ENCODE results near the gene PLPP7. TPM values are rescaled to one million over a fixed set of nuclear protein-coding genes. Genes with fewer than 3 reads are reported as not detected.
A peak's percentile ranks its signal among the peaks of the same experiment; 100 is the strongest.

Gene PLPP7
- total RNA-seq, 1 donor from 2014 or later, result 2.0 TPM

DNA sequence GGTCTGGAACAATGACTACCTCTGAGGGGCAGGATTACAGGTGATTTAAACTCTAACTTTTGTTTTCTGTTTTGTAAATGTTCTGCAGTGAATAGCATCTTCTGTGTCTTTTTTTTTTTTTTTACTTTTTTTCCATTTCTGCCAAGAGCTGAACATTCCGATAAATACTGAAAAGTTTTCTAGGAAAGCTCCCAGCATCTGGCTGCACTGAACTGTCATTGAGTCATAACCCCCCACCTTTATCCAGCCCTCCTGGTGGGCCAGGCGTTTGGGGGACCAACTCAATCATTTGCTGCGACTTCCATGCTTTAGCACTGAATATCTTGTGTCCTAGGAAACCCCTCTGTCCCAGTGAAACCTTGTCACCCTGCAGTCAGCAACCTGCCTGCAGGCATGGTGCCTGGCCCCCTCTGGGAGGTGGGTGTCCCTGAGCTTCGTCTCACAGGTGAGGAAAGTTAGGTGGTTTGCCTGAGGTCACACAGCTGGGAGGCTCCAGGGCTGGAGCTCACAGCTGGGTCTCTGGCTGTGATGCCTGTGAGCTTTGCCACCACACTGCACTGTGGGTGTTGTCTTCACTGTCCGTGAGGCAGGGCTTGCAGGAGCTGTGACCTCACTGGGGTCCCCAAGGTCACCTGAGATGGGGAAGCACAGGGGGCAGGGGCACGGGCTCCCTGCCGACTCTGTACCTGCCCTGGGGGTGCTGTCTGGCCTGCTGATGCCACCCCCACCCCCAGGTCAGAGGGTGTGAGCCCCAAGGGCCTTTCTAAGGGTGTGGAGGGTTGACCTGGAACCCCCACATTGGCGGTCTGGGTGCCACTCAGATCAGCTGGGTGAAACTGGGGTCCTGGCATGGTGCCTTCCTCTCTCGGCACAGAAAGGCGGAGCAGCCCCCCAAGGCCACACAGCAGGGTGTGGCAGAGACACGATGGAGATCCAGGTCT, 14.1 kb downstream of the PLPP7 start:
- no peak for DNase-seq (ENCODE audit: low read depth in 2 of 2)

DNA sequence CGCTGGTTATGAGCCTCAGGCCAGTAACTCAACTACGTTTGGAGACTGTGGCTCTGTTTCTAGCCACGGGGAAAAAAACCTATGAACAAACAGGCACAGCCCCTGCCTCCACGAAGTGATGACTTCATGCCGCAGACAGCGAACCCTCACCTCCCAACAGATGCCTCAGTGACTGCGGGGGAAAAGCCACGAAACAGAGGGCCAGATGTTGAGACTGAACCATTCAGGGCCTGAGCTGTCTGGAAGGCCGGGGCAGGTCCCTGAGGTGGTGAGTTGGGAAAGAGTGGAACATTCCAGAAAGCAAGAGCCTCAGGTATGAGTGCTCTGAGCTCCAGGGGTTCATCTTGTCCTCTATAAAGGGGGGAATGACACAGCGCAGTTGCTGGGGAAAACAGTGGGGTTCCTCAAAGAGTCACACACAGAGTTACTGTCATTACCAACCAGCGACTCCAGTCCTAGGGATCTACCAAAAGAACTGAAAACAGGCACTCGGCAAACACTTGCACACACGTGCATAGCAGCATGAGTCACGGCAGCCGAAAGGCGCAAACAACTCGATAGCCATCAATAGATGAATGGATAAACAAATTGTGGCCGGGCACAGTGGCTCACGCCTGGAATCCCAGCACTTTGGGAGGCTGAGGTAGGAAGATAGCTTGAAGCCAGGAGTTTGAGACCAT, 15.3 kb downstream of the PLPP7 start:
- DNase-seq (ENCODE audit: low read depth in 2 of 2), result no peak

DNA sequence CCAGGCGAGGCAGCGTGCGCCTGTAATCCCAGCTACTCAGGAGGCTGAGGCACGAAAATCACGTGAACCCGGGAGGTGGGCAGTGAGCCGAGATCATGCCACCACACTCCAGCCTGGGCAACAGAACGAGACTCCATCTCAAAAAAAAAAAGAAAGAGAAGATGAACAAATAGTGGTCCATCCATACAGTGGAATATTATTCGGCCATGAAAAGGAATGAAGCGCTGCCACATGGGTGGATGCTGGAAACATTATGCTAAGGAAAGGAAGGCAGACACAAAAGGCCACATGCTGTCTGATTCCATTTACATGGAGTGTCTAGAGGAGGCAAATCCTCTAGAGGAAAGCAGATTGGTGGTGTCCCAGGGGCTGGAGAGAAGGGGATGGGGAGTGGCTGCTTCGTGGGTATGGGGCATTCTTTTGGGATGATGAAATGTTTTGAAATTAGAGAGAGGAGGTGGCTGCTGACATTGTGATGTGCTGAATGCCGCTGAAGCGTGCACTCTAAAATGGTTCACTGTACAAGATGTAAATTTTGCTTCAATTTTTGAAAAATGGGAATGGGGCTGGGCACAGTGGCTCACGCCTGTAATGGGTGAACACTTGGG, 17.0 kb downstream of the PLPP7 start:
- DNase-seq (ENCODE audit: low read depth in 2 of 2), result no peak

DNA sequence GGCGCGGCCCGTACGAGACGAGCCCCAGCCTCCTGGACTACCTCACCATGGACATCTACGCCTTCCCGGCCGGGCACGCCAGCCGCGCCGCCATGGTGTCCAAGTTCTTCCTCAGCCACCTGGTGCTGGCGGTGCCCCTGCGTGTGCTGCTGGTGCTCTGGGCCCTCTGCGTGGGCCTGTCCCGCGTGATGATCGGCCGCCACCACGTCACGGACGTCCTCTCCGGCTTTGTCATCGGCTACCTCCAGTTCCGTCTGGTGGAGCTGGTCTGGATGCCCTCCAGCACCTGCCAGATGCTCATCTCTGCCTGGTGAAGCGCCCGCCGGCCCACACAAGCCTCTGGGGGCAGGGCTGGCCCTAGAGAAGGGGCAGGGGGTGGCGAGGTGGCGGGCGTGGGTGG, 18.5 kb downstream of the PLPP7 start:
- DNase-seq (ENCODE audit: low read depth in 2 of 2), result no peak

DNA sequence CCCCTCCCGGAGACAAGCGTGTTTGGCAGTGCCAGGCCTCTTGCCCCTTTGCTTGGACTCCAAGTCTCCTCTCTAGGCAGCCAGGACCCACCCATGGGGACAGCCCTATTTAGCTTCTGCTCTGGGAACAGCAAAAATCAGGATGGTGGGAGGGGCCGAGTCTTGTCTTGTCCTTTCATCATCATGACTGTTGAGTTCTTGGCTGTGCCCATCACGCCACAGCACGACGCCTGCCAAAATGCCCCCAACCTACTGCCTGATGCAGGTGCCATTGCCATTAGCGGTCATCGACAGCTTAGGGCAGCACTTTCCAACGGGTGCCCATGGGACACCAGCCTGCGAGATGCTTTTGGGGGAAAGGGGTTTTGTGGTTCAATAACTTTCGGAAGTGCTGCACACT, 18.9 kb downstream of the PLPP7 start:
- DNase-seq (ENCODE audit: low read depth in 2 of 2), result no peak

DNA sequence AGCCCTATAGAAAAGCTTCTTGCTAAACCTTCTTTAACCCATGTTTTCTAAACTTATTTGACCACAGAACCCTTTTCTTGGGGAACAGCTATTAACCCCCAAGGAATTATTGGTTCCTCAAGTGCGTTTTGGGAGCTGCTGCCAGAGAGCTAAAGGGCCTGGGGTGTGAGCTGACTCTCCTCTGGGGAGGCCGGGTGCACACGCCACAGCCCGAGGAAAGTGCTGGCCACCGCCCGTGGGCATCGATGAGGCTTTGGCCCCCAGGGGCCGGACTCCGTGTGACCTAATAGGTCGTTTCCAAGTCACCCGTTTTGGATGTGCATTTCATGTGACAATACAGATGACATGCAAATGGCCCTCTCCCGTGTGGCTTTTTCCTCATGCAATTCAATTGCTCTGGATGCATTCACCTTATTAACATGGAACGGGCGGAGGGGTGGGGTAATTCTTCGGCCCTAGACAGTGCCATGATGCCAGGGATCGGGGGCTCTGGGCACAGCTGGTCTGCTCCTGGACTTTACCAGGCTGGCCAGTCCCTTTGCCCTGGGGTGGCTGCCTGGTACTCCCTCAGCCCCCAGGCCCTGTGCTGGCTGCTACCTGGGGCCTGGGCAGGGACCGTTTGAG, 19.5 kb downstream of the PLPP7 start:
- no peak for DNase-seq (ENCODE audit: low read depth in 2 of 2)

DNA sequence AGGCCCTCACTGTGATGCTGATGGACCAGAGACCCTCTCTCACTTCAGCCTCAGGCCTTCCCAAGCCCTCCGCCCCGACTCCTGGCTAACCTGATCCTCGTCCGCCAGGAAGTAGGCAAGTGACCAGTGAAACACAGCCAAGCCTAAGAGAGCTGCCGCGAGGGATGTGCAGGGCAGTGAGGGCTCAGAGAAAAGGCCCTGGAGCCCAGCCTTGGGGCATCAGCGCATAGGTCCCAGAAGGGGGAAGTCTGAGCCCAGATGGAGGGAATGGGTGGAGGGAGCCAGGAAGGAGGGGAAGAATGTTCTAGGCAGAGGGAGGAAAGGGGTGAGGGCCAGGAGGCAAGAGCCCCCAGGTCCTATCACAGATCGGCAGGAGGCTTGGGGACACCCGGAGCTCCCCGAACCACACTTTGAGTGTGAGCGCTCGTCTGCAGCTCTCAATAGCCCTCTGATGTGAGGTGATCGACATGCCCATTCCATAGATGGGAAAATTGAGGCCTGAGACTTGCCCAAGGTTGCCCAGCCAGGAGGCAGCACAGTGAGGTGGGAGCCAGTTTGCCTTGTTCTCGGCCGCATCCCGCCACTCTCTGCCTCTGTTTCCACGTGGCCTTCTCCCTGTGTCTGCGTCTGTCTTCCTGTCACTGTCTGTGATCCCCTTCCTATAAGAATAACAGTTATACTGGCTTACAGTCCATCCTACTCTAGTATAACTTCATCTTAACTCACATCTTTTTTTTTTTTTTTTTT, 20.2 kb downstream of the PLPP7 start:
- no peak for DNase-seq (ENCODE audit: low read depth in 2 of 2)

DNA sequence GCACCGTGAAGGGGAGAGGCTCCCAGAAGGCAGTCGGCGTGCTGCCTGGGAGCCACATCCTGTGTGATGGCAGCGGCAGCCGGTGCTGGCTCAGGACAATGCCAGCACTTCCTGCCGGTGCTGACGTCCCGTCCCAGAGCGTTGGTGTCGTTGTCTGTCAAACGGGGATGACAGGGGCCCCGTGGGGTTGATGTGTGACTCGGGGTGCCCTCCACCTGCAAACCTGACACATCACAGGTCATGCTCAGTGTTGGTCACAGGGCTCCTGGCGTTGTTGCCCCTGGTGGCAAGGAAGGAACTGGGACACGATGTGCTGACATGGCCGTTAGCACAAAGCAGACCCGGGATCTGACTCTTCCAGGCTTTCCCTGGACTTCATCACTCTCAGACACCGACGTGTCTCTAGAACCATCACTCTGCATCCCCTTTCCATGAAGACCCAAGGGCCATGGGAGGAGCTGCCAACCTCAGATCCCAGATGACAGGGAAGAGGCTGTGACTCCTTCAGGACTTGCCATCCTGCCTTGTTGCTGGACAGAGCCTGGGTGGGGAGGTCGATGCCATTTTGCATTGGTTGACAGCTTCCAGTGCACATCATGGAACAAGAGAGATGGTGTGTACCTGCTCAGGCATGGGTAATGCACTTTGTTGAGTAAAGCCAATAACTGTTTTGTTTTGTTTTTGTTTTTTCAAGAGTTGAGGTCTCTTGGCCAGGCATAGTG, 21.5 kb downstream of the PLPP7 start:
- DNase-seq (ENCODE audit: low read depth in 2 of 2), result peak in 1 of 2 donors; percentile 20

DNA sequence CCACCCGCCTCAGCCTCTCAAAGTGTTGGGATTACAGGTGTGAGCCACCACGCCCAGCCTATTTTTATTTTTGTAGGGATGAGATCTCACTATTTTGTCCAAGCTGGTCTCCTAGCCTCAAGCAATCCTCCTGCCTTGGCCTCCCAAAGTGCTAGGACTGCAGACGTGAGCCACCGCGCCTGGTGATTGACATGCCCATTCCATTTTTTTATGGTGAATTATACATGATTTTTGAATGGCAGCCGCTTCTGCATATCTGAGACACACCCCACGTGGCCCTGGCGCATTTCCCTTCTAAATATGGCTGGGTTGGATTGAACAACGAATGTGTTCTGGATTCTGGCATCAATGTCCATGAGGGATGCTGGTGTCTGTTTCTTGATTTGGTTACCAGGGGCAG, 22.7 kb downstream of the PLPP7 start:
- no peak for DNase-seq (ENCODE audit: low read depth in 2 of 2)

DNA sequence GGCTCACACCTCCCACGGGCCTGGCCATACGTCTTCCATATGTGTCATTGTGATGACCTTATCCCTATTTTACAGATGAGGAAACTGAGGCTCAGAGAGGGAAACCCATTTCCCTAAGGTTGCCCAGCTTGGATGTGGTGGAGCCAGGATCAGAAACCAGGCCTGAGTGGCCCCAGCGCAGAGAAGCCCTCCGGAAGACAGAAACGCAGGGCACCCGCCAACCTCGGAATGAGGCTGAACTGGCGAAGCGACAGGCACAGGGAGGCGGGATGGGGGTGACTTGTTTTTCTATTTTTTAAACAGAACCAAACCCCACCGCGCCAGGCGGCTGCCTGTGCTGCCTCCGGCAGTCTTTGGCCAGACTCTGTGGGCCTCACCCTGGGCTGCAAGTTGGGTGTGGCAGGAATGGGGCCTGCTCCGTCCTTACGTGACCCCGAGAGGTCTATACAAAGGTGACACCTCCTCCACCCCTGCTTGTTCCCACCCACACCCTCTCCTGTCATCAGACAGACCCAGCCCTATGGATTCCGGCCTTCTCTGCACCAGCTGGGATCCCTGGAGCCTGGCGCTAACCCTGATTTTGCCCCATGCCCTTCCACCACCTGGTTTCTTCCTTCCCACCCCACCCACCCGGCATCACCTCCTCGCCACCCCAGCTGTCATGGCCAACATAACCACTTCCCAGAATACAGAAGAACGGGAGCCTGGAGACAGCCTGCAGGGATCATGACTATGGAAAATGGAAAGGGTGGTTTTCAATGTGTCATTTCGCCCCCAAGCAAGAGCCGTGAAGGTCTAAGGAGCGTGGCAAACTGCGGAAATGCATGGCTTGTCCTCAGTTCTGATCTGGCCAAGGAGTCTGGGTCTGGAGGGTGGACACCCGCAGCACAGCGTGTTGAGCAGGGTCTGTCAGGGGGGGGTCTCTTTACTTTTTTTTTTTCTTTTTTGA, 23.6 kb downstream of the PLPP7 start:
- DNase-seq (ENCODE audit: low read depth in 2 of 2), result no peak

DNA sequence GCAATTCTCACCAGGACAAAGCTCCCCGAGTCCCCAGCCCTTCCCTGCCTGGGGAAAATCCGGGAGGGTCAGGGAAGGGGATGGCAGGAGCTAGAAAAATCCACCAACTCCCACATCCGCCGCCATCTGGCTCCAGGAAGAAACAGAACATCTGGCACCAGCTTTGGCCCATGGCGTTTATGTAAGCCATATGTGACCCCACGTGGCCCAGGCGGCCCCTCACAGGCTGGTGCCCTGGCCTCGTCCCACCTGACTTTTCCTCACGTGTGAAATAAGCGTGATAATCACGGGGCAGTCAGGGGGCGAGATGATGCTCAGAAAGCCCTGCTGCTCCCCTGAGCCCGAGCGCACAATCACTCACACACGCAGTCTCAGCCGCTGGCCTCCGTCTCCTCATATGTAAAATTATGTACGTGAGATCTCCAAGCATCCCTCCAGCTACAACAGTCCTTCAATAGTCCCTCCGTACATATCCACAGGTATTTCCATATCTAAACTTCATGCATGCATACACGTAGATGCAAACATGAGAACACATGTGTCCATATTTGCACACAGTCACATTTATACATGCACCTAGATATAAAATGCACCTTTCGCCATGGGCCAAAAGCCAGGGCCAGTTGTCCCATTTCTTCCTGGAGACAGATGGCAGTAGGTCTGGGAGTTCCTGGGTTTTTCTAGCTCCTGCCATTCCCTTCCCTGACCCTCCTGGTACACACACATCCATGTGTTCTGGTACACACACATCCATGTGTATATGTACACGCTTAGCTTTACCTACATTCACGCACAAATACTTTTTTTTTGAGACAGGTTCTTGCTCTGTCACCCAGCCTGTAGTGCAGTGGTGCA, 28.9 kb downstream of the PLPP7 start:
- no peak for DNase-seq (ENCODE audit: low read depth in 2 of 2)

DNA sequence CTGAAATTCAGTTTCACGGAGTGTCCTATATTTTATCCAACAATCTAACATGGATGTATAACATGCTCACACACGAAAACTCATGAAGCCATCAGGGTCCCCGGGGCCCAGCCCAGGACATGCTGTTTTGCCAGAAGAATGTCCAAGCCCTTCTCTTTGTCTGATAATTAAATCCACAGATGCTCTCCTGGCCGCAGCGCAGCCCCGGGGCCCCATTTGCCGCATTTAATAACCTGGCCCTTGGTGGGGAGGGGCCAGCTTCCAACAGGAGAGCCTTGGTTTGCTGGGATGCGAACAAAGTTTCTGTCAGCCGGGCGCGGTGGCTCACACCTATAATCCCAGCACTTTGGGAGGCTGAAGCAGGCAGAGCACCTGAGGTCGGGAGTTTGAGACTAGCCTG, 30.0 kb downstream of the PLPP7 start:
- no peak for DNase-seq (ENCODE audit: low read depth in 2 of 2)

DNA sequence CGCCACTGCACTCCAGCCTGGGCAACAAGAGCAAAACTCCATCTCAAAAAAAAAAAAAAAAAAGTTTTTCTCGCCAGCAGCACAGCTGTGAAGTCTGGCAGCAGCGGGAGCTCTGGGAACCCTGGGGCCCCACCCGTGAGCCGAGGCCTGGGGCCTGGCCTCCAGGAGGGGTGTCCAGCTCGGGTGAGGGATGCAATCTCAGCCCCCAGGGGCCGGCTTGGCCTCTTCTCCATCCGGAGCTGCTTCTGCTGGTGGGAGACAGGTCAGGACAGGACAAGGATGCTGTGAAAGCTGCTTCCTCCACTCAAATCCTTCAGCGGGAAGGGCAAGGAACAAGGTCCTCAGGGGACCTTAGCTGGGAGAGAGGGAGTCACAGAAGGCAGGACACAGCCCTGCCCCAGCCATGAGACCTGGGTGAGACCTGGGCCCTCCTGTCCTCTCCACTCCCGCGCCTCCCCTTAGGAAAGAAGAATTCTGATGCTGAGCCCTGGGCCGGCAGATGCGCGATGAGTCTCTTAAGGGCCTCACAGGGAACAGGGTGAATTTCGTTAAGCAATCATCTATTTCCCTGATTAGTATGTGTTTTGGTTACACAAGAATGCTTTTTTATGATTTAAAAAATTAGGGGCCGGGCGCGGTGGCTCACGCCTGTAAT, 30.6 kb downstream of the PLPP7 start:
- no peak for DNase-seq (ENCODE audit: low read depth in 2 of 2)

DNA sequence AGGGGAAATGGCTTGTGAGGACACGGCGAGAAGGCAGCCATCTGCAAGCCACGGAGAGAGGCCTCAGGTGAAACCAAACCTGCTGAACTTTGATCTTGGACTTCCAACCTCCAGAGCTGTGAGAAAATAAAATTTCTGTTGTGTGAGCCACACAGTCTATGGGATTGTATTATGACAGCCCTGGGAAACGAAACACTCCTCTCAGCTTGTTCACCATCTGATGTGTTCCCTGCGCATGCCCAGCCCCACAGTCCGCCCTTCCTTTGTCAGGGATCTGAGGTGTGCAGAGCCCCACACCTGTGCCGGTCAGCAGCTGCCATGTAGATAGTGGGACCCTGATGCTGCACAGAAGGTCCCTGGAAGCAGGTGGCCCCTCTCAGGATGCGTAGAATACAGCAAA, 34.1 kb downstream of the PLPP7 start:
- DNase-seq (ENCODE audit: low read depth in 2 of 2), result no peak

DNA sequence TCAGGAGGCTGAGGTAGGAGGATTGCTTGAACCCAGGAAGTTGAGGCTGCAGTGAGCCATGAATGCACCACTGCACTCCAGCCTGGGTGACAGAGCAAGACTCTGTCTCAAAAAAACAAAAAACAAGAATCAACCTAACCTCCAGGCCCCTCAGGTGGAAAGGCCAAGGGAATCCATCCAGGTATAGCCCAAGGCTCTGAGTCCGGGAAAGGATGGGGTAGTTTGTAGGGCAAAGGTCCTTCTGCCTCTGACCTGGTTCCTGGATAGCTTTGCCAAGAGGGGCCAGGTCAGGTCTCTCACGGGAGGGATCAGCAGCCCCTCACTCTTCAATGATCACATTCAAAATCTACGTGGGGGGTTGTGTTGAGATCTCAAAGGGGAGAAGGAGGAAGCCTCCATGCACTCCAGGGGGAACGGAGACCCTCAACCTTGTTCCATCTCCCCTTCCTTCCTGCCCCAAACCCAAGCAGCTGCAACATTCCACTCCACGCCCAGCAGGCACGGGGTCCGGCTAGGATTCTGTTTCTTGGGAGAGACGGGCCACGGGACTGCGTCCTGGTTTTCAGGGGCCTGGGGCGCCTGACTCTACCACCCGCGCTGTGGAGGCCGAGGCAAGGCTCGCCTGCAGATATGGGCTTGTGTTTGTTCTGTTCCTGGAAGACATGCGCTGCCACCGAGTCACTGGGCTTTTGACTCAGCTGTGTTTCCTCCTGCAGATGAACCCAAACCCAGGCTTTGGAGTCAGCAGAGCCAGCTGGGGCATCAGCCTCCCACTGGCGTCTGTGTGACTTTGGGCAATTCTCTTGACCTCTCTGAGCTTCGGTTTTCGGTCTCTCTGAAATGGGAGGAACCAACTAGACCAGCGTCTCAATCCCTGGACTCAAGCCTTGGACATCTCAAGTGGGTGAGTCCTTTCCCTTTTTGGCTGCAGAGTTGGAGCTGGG, 35.5 kb downstream of the PLPP7 start:
- no peak for DNase-seq (ENCODE audit: low read depth in 2 of 2)

DNA sequence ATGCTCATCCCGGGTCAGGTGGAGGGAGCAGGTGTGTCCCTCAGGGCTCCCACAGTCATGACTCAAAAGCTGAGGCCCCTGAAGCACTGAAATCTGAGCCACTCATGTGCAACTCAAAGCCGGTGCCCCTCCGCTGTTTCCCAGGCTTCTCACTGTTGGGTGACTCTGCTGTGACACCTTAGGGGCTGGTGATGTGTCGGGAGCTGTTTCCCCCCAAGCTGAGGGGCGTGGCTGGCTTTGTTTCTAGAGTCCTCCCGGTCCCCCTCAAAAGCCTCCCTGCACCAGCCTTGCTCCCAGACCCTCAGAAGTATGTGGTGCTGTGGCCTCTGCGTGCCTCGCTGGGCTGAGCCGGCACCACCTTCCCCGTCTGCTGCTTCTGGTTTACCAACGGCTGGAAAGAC, 39.7 kb downstream of the PLPP7 start:
- no peak for DNase-seq (ENCODE audit: low read depth in 2 of 2)
